ENCODE data around the gene DMD. TPM values are rescaled to one million over a fixed set of nuclear protein-coding genes. Genes with fewer than 3 reads are reported as not detected.

Gene DMD
- total and polyA plus RNA-seq, 2 of the 13 experiments (the other 11 are each of a cell fraction or from before 2014, with no cell fraction given), result 17.6 to 25.9 TPM

- TF ChIP-seq SP2 (CRISPR knock-in tag; IDR thresholded peaks at IDR 0.05), result no peak
Observed at GRCh38 chrX:31435592-31435991, 1775.8 kb downstream of the DMD start (continued).

GRCh38 chrX:31433856-31434255, 1777.5 kb downstream of the DMD start:
- WGBS (ENCODE audit: low lambda C conversion rate), result no CpG with 5 or more reads among the region's 1 CpG
- H3K4me2 ChIP-seq (ENCODE audit: low read depth, low read length), result no peak overlapping the region
- peaks cover 11% of the 10 kb centered on the region for H3K4me1 ChIP-seq (ENCODE audit: insufficient read depth, low read length)
- no peaks in the 10 kb centered on the region for H3K27me3 ChIP-seq (ENCODE audit: control insufficient read depth in 1 of 2, insufficient read depth in 2 of 2, low read length in 2 of 2)
- no peak for FAIRE-seq
- H3K27ac ChIP-seq (ENCODE audit: extremely low read length, insufficient read depth, low read length), result no peak overlapping the region
- H3K9ac ChIP-seq (ENCODE audit: insufficient read depth, low read depth, low read length), result no peak overlapping the region
- POLR2A ChIA-PET, result no interaction called here
- ATAC-seq, result no peak
- in situ Hi-C loops (cut with HindIII; ENCODE audit: extremely low pct_ligation_motif_present, low pct_unique_long_range_greater_than_20kb) (no loop called here), intact Hi-C loops (cut with micrococcal nuclease; ENCODE audit: unreplicated experiment) (no loop called here)
- BruUV-seq (replicated peaks), result no TSS peak
- no peak overlapping the region for H2AFZ ChIP-seq (ENCODE audit: low read length)
- H4K20me1 ChIP-seq (ENCODE audit: insufficient read depth, low read length), result no peaks in the 10 kb centered on the region
- H3K36me3 ChIP-seq (replicated peaks in 1 of 2; ENCODE audit: control insufficient read depth in 1 of 2, insufficient read depth in 2 of 2, low read length in 2 of 2), result no peaks in the 10 kb centered on the region
- H3K4me3 ChIP-seq (replicated peaks in 1 of 3; ENCODE audit: insufficient read depth in 1 of 3, low read depth in 2 of 3, low read length in 3 of 3), result no peak overlapping the region
- no peaks in the 10 kb centered on the region for H3K79me2 ChIP-seq (ENCODE audit: insufficient read depth, low read length)
- H3K9me3 ChIP-seq (ENCODE audit: low read length), result no peaks in the 10 kb centered on the region
- no peak for DNase-seq (ENCODE audit: low spot score)
- CTCF ChIA-PET (ENCODE audit: low intra/inter-chr PET ratio, low total read pairs), result no interaction called here
- no peak for TF ChIP-seq GTF2F1 (IDR thresholded peaks at IDR 0.05; ENCODE audit: low read length)
- no peak for TF ChIP-seq ZNF574 (CRISPR knock-in tag; IDR thresholded peaks at IDR 0.05)
- TF ChIP-seq ATF2 (CRISPR knock-in tag; IDR thresholded peaks at IDR 0.05), result no peak
- no peak for TF ChIP-seq ARHGAP35 (CRISPR knock-in tag; IDR thresholded peaks at IDR 0.05; ENCODE audit: borderline replicate concordance)
- TF ChIP-seq CREBL2 (CRISPR knock-in tag; IDR thresholded peaks at IDR 0.05; ENCODE audit: borderline replicate concordance), result no peak
- no peak for TF ChIP-seq ARID4A (CRISPR knock-in tag; IDR thresholded peaks at IDR 0.05; ENCODE audit: borderline replicate concordance)

Measured in HepG2 (cell line).